Panc1 (cell line): Measurements from ENCODE around the gene GPC1.
"Not testable (repeated sequence)": the region's sequence is repeated elsewhere in the genome, so short reads cannot be mapped to it uniquely, and the experiment has no call there.

Experiments used
- POLR2AphosphoS5 ChIP-seq: IDR thresholded peaks from 2 replicates; pipeline ENCODE4 v1.6.1; 2012; ENCODE audit warnings: mild to moderate bottlenecking, low read depth, low read length, moderate library complexity
- TF ChIP-seq, protein P1 (sequence below), 2 experiments: IDR thresholded peaks; 2 replicates each; pipeline ENCODE4 v1.6.1; 2011 to 2012; ENCODE audit warnings: low read depth in 2 of 2, control low read depth in 1 of 2, low read length in 1 of 2, mild to moderate bottlenecking in 1 of 2, moderate library complexity in 1 of 2; ENCODE audit not compliant: insufficient read depth in 1 of 2
- TF ChIP-seq, protein P2 (sequence below): fragments of 450-650 bp; IDR thresholded peaks from 2 replicates; pipeline ENCODE4 v1.5.1; 2017; ENCODE audit warnings: mild to moderate bottlenecking

- TF ChIP-seq, protein P1, sequence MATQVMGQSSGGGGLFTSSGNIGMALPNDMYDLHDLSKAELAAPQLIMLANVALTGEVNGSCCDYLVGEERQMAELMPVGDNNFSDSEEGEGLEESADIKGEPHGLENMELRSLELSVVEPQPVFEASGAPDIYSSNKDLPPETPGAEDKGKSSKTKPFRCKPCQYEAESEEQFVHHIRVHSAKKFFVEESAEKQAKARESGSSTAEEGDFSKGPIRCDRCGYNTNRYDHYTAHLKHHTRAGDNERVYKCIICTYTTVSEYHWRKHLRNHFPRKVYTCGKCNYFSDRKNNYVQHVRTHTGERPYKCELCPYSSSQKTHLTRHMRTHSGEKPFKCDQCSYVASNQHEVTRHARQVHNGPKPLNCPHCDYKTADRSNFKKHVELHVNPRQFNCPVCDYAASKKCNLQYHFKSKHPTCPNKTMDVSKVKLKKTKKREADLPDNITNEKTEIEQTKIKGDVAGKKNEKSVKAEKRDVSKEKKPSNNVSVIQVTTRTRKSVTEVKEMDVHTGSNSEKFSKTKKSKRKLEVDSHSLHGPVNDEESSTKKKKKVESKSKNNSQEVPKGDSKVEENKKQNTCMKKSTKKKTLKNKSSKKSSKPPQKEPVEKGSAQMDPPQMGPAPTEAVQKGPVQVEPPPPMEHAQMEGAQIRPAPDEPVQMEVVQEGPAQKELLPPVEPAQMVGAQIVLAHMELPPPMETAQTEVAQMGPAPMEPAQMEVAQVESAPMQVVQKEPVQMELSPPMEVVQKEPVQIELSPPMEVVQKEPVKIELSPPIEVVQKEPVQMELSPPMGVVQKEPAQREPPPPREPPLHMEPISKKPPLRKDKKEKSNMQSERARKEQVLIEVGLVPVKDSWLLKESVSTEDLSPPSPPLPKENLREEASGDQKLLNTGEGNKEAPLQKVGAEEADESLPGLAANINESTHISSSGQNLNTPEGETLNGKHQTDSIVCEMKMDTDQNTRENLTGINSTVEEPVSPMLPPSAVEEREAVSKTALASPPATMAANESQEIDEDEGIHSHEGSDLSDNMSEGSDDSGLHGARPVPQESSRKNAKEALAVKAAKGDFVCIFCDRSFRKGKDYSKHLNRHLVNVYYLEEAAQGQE (IDR thresholded peaks at IDR 0.05; ENCODE audit: insufficient read depth in 1 of 2, low read depth in 2 of 2, low read length in 1 of 2): not testable (repeated sequence)
- not testable (repeated sequence) for TF ChIP-seq POLR2AphosphoS5
- TF ChIP-seq, protein P2, sequence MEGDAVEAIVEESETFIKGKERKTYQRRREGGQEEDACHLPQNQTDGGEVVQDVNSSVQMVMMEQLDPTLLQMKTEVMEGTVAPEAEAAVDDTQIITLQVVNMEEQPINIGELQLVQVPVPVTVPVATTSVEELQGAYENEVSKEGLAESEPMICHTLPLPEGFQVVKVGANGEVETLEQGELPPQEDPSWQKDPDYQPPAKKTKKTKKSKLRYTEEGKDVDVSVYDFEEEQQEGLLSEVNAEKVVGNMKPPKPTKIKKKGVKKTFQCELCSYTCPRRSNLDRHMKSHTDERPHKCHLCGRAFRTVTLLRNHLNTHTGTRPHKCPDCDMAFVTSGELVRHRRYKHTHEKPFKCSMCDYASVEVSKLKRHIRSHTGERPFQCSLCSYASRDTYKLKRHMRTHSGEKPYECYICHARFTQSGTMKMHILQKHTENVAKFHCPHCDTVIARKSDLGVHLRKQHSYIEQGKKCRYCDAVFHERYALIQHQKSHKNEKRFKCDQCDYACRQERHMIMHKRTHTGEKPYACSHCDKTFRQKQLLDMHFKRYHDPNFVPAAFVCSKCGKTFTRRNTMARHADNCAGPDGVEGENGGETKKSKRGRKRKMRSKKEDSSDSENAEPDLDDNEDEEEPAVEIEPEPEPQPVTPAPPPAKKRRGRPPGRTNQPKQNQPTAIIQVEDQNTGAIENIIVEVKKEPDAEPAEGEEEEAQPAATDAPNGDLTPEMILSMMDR: peak; percentile 66
Observed at GRCh38 chr2:240494942-240495341, 59.5 kb downstream of the GPC1 start.
